ENCODE data around the gene CRYGB.
"Not testable (repeated sequence)": the region's sequence is repeated elsewhere in the genome, so short reads cannot be mapped to it uniquely, and the experiment has no call there.

- not testable (repeated sequence) for TF ChIP-seq CTCF, POLR2A (IDR thresholded peaks at IDR 0.05)
Observed at GRCh38 chr2:208138334-208138733, 7.6 kb downstream of the CRYGB start.
